TTC549 (cell line): Measurements from ENCODE around the gene ZFAND6.
"Not testable (repeated sequence)": the region's sequence is repeated elsewhere in the genome, so short reads cannot be mapped to it uniquely, and the experiment has no call there.

ENCODE experiments used
- FAIRE-seq: peaks from 2 replicates; lab custom pipeline; 2012; peaks lifted over from hg19 to GRCh38; lab: Jason Lieb, UNC

The ZFAND6 gene

DNA sequence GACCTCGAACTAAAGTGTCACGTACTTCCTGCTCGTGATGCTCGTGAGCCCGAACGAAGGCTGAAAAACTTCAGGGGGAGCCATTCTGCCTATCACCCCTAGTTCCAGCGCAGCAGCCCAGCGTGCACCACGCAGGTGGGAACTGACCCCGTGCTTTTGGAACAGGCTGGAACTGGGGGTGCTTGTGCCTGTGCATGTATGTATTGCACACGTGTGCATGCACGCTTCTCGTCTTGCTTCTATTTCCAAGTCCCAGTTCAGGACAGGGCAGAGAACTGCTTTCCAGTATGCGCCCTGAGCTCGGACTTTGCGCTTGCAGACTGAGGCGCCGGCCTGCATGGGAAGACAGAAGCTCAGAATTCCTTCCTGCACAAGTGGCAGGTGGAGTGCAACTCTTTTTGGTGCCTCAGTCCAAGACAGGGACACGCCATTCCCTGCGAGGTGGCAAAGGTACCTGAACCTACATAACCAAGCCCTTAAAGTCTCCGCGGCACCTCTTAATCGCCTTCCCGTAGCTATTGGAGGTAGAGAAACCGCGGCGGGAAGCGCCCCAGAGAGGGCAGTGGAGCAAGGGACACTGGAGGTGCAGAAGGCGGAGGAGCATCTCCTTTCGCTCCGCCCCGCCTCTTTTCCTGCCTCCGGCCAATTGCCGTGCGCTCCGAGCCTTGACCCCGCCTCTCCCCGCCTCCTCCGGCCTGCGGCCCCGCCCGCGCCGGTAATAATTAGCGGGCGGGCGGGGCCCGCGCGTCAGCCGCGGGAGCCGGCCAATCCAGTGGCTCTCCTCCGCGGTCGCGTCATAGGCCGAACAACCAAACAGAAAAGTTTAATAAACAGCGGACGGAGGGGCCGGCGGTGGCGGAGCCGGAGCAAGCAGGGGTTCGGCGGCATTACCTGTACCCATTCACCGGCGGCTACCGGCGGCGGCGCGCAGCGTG lies at the start of gene ZFAND6:
Gene ZFAND6, plus strand, starts transcription at position 826 of the 935 bp plus-strand sequence. CDS start 60,669 bp downstream, outside the sequence.
- FAIRE-seq, result peak; percentile 63

DNA sequence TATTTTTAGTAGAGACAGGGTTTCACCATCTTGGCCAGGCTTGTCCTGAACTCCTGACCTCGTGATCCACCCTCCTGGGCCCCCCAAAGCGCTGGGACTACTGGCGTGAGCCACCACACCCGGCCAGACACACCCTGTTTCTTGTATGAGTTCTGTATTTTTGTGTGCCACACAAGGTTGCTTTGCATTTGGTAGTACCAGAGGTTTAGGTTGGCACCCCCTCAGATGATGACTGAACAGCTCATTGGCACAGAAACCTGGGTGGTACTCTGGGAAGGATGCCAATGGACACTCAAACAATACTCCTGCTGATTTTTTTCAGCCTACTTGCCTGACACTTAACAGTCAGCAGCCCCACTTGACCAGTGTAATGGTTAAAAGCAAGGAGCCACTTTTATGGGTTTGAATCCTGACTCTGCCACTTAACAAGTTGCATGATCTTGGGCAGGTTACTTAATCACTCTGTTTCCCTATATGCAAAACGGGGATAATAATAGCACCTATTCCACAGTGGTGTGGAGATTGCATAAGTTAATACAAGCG lies 49.3 kb upstream of the ZFAND6 start:
- FAIRE-seq, result no peak

DNA sequence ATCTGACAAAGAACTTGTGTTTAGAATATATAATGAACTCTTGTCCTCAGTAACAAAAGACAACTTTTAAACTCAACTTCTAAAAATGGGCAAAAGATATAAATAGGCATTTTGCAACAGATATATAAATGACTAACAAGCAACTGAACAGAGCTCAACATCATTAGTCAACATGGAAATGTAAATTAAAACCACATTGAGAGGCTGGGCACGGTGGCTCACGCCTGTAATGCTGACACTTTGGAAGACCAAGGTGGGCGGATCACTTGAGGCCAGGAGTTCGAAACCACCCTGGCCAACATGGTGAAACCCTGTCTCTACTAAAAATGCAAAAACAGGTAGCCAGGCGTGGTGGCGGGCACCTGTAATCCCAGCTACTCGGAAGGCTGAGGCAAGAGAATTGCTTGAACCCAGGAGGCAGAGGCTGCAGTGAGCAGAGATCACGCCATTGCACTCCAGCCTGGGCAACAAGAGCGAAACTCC lies 48.4 kb upstream of the ZFAND6 start:
- not testable (repeated sequence) for FAIRE-seq

DNA sequence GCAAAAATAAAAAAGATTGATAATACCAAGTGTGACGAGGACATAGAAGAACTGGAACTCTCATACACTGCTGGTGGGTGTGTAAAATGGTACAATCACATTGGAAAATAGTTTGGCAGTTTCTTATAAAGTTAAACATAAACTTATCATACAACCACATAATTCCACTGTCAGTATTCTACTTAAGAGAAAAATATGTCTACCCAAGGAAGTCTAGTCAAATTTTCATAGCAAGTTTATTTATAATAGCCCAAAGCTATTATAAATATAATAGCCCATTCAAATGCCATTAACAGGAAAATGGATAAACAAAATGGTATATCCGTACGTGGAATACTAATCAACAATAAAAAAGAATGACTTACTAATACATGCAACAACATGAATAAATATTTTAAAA lies 47.9 kb upstream of the ZFAND6 start:
- FAIRE-seq, result no peak

DNA sequence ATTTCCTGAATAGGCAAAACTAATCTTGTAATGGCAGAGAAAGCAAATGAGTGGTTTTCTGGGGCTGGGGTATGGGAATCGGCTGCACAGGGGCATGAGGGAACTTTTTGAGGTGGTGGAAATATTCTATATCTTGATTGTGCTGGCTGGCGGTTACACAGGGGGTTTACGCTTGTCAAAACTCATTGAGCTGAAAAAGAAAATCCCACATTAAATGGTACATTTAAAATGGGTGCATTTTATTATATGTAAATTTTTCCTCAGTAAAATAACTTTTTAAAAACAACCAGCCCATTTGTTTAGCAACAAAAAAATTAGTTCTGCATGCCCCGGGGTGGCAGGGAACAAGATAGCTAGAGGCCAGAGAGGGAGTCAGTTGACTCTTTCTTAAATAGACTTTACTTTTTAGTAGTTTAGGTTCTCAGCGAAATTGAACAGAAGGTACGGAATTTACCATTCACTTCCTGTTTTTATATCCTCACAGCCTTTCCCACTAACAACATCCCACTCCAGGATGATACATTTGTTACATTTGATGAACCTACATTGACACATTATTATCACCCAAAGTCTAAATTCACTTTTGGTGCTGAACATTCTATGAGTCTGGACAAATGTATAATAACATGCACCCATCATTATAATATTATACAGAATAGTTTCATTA lies 47.3 kb upstream of the ZFAND6 start:
- FAIRE-seq, result no peak

DNA sequence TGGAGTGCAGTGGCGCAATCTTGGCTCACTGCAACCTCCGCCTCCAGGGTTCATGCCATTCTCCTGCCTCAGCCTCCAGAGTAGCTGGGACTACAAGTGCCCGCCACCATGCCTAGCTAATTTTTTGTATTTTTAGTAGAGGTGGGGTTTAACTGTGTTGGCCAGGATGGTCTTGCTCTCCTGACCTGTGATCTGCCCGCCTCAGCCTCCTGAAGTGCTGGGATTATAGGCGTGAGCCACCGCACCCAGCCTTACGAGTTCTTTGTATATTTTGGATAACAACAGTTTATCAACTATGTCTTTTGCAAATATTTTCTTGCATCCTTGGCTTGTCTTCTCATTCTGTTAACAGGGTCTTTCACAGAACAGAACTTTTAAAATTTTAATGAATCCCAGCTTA lies 45.3 kb upstream of the ZFAND6 start:
- not testable (repeated sequence) for FAIRE-seq

DNA sequence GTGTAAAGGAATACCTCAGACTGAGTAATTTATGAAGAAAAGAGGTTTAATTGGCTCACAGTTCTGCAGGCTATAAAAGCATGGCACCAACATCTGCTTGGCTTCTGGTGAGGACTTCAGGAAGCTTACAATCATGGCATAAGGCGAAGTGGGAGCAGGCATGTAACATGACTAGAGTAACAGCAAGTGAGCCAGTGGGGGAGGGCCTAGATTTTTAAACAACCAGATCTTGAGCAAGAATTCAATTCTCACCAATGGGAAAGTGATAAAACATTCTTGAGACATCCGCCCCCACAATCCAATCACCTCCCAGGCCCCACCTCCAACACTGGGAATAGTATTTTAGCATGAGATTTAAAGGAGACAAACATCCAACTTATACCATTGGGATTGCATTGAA lies 44.3 kb upstream of the ZFAND6 start:
- no peak for FAIRE-seq

DNA sequence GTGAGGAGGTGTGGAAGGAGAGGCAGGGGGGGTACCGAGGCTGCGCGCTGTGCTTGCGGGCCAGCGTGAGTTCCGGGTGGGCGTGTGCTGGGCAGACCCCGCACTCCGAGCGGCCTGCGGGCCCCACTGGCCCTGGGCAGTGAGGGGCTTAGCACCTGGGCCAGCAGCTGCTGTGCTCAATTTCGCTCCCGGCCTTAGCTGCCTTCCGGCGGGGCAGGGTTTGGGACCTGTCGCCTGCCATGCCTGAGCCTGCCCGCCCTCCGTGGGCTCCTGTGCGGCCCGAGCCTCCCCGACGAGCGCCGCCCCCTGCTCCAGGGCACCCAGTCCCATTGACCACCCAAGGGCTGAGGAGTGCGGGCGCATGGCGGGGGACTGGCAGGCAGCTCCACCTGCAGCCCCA lies 43.0 kb upstream of the ZFAND6 start:
- not testable (repeated sequence) for FAIRE-seq

DNA sequence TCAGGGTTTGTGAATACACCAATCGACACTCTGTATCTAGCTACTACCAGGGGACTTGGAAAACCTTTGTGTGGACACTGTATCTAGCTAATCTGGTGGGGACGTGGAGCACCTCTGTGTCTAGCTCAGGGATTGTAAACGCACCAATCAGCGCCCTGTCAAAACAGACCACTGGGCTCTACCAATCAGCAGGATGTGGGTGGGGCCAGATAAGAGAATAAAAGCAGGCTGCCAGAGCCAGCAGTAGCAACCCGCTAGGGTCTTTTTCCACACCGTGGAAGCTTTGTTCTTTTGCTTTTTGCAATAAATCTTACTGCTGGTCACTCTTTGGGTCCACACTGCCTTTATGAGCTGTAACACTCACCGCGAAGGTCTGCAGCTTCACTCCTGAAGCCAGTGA lies 42.3 kb upstream of the ZFAND6 start:
- FAIRE-seq, result not testable (repeated sequence)

DNA sequence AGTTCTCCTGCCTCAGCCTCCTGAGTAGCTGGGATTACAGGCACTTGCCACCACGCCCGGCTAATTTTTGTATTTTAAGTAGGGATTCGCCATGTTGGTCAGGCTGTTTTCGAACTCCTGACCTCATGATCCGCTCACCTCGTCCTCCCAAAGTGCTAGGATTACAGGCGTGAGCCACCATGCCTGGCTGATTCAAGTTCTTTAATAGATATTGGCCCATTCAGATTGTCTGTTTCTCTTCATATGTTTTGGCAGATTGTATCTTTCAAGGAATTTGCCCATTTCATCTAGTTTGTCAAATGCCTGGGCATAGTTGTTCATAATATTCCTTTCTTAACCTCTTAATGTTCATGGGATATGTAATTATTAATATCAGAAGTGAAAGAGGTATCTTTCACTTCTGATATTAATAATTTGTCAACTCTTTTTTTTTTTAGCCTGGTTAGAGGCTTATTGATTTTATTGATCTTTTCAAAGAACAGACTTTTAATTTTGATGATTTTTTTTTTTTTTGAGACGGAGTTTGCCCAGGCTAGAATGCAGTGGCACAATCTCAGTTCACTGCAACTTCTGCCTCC lies 40.2 kb upstream of the ZFAND6 start:
- no peak for FAIRE-seq

DNA sequence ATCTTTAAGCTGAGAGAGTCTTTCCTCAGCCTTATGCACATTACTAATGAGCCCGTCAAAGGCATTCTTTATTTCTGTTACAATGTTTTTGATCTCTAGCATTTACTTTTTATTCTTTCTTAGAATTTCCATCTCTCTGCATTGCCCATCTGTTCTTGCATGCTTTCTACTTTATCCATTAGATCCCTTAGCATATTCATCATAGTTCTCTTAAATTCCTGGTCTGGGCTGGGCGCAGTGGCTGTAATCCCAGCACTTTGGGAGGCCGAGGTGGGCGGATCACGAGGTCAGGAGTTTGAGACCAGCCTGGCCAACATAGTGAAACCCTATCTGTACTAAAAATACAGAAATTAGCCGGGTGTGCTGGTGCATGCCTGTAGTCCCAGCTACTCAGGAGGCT lies 39.3 kb upstream of the ZFAND6 start:
- FAIRE-seq, result not testable (repeated sequence)

DNA sequence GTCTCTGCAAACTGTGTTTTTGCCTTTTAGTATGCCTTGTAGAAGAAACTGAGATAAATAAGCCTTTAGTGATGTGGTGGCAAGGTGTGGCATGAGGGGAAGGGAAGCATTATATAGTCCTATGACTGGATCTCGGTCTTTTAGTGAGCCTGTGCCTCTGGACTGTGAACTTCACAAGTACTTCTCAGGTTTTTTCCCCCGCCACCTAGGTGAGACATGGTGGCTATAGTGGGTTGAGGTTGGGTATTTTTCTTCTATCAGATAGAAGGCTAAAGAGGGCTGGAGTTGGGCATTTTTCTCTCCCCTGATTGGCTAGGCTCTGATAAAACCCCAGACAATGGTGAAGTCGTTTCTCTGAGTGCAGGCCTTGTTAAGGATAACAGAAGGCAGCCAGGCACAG lies 38.7 kb upstream of the ZFAND6 start:
- FAIRE-seq, result no peak

DNA sequence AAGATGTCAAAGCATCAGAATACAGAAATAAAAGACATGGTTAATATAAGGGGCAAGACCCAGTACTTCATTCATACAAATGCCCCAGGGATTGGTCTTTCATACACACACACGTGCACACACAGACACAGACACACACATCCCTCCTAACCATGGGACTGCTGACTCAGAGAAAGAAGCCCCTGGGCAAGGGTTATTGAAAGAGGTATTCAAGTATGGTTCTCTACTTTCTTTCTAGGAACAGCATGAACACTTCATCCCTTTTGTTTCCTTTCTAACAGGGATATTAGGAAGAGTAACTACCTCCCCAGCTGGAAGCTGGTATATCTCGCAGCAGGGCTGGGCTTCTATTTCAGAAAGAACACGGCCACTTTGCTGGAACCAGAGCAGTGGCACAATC lies 33.2 kb upstream of the ZFAND6 start:
- FAIRE-seq, result no peak

DNA sequence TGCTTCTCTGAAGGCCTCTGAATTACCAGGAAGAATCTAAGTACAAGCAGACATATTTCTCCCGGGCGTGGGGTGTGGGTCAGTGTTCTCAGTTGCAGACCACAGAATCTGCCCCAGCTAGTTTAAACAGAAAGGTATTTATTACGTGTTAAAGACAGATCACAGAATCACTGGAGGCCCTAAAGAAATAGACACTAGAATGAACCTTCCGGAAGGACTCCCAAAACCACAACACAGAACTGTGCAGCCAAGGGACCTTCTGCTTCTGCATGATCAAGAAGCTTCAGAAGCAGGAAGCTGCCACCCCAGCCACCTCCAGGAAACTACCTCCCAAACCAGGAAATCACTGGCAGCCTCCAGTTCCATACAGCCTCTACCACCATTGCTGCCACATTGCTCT lies 32.7 kb upstream of the ZFAND6 start:
- no peak for FAIRE-seq

DNA sequence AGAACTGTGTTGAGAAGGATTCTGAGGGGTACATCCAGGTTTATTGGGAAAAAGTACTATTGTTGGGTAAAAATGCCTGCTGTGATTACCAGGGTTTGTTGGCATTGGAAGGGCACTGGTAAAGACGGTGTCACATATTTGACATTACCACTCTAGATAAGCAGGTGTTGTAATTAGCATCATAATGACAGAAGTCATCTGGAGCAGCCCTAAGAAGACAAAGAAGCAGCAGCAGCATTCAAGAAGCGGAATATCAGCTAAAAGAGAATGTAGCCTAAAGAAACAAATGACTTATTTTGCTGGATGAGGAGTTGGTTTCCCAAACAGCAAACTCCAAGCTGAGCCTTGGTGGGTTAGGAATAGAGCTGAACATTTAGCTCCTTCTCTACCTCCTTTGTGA lies 30.5 kb upstream of the ZFAND6 start:
- FAIRE-seq, result no peak

DNA sequence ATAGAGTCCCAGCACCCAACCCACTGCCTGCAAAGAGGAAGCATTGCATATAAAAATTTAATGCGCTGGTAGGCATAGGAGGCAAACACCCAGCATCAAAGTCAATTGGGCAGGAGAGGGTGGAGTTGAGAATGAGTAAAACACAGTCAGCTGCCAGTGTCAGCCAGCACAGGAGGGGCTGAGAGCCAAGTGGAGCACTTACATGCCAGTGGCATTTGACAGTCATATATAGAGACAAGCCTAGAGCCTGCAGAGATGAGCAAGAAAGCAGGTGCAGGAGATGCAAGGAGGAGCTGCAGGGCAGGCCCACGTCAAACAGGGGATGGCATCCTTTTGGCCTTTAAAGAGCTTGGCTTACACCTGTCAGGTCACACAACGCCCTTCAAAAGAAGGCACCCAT lies 27.6 kb upstream of the ZFAND6 start:
- FAIRE-seq, result no peak

DNA sequence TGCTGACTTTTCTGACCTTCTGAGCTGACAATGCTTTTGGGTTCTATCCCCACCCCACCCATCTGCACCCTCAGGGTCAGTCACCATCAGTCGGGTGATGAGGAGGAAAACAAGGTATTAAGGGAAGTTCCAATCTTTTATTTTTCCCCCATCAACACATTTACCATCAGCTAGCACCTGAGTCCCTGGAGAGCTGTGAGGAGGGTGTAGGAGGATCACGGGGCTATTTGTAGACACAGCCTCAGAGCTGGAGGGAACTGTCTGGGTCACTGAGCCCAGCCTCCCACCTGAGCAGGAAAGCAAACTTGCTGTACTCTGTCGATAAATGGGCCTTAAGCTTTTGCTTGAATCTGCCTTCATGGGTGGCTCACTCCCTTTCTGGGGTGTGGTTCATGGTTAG lies 24.8 kb upstream of the ZFAND6 start:
- no peak for FAIRE-seq

DNA sequence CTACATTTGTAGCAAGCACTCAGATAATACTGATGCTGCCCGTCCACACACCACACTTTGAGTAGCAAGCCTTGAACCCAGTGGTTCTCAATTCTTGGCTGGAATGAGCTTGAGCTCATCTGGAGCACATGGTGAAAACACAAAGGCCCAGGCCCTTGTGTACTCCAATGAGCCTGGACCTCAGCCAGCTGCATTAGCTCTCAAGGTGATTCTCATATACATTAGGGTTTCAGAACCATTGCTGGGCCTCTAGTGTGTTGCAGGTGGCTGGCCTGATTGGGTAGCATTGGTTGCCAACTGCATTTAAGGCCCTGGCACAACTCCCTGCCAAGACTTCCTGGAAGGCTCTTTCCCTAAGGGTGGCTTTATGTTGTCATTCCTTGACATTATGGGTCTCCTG lies 23.4 kb upstream of the ZFAND6 start:
- no peak for FAIRE-seq

DNA sequence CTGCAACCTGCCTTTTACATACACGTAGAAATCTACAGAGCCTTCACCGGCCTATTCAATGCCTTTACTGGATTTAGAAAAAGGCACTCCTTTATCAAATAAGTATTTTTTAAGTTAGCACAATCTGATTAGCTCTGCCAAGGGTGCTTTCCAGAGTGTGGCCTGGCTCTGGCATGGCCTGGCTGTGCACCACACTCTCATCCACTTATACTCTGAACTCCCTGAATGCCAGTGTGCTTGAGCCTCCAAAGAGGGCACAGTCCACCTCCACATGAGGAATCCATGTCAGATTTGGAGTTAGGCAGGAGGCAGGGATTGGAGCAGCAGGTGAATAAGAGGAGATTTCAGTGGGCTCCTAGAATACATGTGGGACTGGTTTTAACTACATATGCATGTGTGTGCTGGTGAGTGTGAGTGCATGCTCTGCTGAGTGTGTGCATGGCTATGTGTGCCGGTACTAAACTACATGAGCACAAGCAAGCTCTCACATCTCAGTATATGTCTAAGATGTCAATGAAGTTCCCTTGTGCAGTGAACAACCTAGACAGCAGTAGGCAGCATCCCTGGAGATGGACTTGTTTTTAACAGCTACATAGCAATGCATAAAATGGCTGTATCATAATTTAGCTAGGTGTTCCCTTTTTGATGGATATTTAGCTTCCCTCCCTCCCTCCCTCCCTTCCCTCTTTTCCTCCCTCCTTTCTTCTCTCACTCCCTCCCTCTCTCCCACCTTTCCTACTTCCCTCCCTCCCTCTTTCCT lies 17.8 kb upstream of the ZFAND6 start:
- no peak for FAIRE-seq

DNA sequence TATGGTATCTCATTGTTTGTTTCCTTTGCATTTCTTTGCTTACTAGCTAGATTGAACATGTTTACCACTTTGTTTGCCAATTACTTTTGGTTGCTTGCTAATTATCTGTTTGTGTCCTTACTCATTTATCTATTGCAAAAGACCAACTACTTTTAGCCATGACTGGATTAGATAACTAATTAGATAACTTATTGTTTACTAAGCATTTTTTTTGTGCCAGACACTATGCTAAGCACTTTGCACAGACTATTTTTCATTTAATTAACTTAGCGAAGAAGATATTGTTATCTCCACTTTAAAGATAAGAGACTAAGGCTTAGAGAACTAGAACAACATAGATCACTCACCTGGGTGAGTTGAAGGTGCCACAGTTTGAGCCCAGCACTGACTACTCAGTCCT lies 16.9 kb upstream of the ZFAND6 start:
- FAIRE-seq, result no peak

DNA sequence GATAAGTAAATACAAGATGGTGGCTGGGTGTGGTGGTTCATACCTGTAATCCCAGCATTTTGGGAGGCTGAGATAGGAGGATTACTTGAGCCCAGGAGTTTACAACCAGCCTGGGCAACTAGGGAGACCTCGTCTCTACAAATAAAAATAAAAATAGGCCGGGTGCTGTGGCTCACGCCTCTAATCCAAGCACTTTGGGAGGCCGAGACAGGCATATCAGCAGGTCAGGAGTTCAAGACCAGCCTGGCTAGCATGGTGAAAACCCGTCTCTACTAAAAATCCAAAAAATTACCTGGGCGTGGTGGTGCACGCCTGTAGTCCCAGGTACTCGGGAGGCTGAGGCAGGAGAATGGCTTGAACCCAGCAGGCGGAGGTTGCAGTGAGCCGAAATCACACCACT lies 14.3 kb upstream of the ZFAND6 start:
- not testable (repeated sequence) for FAIRE-seq

DNA sequence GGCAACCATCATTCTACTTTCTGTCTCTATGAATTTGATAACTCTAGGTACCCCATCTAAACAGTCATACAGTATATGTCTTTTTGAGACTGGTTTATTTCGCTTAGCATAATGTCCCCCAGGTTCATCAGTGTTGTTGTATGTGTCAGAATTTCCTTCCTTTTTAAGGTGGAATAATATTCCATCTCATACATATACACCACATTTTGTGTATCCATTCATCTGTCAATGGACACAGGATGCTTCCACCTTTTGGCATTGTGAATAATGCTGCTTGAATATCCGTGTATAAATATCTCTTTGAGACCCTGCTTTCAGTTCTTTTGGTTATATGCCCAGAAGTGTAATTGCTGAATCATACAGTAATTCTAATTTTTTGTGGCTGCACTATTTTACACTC lies 10.4 kb upstream of the ZFAND6 start:
- FAIRE-seq, result no peak
